Transverse colon (tissue), 4 donors: ENCODE results near the gene GSTO1. TPM values are rescaled to one million over a fixed set of nuclear protein-coding genes. Genes with fewer than 3 reads are reported as not detected.

Source experiments
- DNase-seq: peaks from one replicate; pipeline ENCODE4 v3.0.0-alpha.2; 2019
- H3K27ac ChIP-seq, 4 donors: fragments of 200-600 bp; sonication (generic); 2 replicates each; pipeline ENCODE4 v1.5.1; 2016 to 2018; ENCODE audit warnings: inconsistent platforms in 4 of 4
- H3K27me3 ChIP-seq: fragments of 200-600 bp; sonication (generic); 2 replicates; pipeline ENCODE4 v1.5.1; 2017; ENCODE audit warnings: inconsistent platforms
- H3K36me3 ChIP-seq, 4 donors: fragments of 200-600 bp; sonication (generic); 2 replicates each; pipeline ENCODE4 v1.5.1; 2017 to 2019; ENCODE audit warnings: inconsistent platforms in 4 of 4
- H3K4me1 ChIP-seq, 4 donors: fragments of 200-600 bp; sonication (generic); 2 replicates each; pipeline ENCODE4 v1.5.1; 2017 to 2020; ENCODE audit warnings: inconsistent platforms in 4 of 4
- H3K4me3 ChIP-seq, 4 donors: fragments of 200-600 bp; sonication (generic); 1 replicate in 1 of 4; 2 replicates in 3 of 4; pipeline versions ENCODE4 v1.5.1 to v1.6.1; 2017 to 2019; ENCODE audit warnings: inconsistent platforms in 4 of 4
- H3K9me3 ChIP-seq, 2 donors: fragments of 200-600 bp; sonication (generic); 2 replicates each; pipeline ENCODE4 v1.5.1; 2017 to 2019; ENCODE audit warnings: inconsistent platforms in 2 of 2
- CTCF ChIP-seq, 5 experiments: fragments of 200-600 bp in 3 of 5; fragments of 450-650 bp in 2 of 5; sonication (generic) in 3 of 5; IDR thresholded peaks; 1 replicate in 2 of 5; 2 replicates in 3 of 5; pipeline ENCODE4 v1.5.1; 2016 to 2017; ENCODE audit warnings: antibody characterized with exemption in 5 of 5, inconsistent platforms in 3 of 5, mild to moderate bottlenecking in 2 of 5, moderate library complexity in 1 of 5
- EP300 ChIP-seq: sonication (generic); formaldehyde crosslinking; IDR thresholded peaks from one replicate; pipeline ENCODE4 v1.6.1; 2017; ENCODE audit warnings: antibody characterized with exemption, low read depth
- POLR2A ChIP-seq: fragments of 450-650 bp; IDR thresholded peaks from one replicate; pipeline ENCODE4 v1.6.1; 2016; ENCODE audit warnings: antibody characterized with exemption, mild to moderate bottlenecking, moderate library complexity
- POLR2AphosphoS5 ChIP-seq, 3 donors: sonication (generic); formaldehyde crosslinking; IDR thresholded peaks; one replicate each; pipeline ENCODE4 v1.6.1; 2016; ENCODE audit warnings: antibody characterized with exemption in 3 of 3
- WGBS, 2 donors: methylation state at CpG; one replicate each; pipeline ENCODE4 v1.1.5; 2018; ENCODE audit warnings: low coverage in 1 of 2; 5-methylcytosine and 5-hydroxymethylcytosine counted together
- in situ Hi-C, 4 donors: fragments of 200-750 bp; cut with MboI; loops; one replicate each; pipeline versions ENCODE4 v1.15.0 to v1.15.1; 2017; ENCODE audit warnings: low sequenced_read_pairs in 3 of 4, low pct_ligation_motif_present in 1 of 4, low pct_unique_long_range_greater_than_20kb in 1 of 4
- intact Hi-C: fragments of 100-400 bp; cut with DNase I; formaldehyde crosslinking; loops from one replicate; pipeline ENCODE4 v1.15.1; 2023; ENCODE audit warnings: low total_unique reads
- total RNA-seq, 4 donors: library from RNA; depleted of rRNA; stranded (reverse); fragments of >200 nt; gene quantifications; one replicate each; pipeline ENCODE4 v1.1.0, GENCODE V29; 2016

The GSTO1 gene
- total RNA-seq, 4 donors from 2014 or later = 21.3 to 66.2 (median 45.9) TPM

GRCh38 chr10:104309980-104310978 lies 55.6 kb downstream of the GSTO1 start:
- no peak overlapping the region for H3K27ac ChIP-seq
- H3K9me3 ChIP-seq = no peaks in the 10 kb centered on the region
- 87 to 100% methylated on average over 1 to 14 of the region's 15 CpGs for WGBS, 2 donors
- no peak overlapping the region for H3K4me3 ChIP-seq
- DNase-seq = no peak
- intact Hi-C loops (loop anchor here (5.0 kb wide), 1 partner anchor 42 kb away; the partner anchor contains the start of gene CFAP58), in situ Hi-C loops (loop anchor here in 1 of 4 donors (5.0 kb wide), 1 partner anchor 37 kb away; no protein-coding TSS in a partner anchor)
- no peaks in the 10 kb centered on the region for H3K27me3 ChIP-seq
- TF ChIP-seq CTCF (IDR thresholded peaks at IDR 0.05) (no peak), POLR2A (no peak), EP300 (no peak), POLR2AphosphoS5 (IDR thresholded peaks at IDR 0.05) (no peak)
- H3K36me3 ChIP-seq = peaks cover 0 to 27% (median 9%) of the 10 kb centered on the region in 4 donors
- peaks cover 0 to 9% (median 0%) of the 10 kb centered on the region in 4 donors for H3K4me1 ChIP-seq

- Histone ChIP-seq H3K27me3 (no peaks in the 10 kb centered on the region), H3K4me1 (peaks cover 0 to 4% (median 0%) of the 10 kb centered on the region in 4 donors), H3K36me3 (peaks cover 0 to 28% (median 9%) of the 10 kb centered on the region in 4 donors), H3K9me3 (no peaks in the 10 kb centered on the region), H3K27ac (no peak overlapping the region), H3K4me3 (no peak overlapping the region)
- WGBS, 2 donors = 83% methylated on average over 5 of the region's 5 CpGs; no CpG with 5 or more reads in 1 of the 2 donors
- intact Hi-C loops = no loop called here
- no peak for DNase-seq
- in situ Hi-C loops = loop anchor here in 1 of 4 donors (5.0 kb wide), 1 partner anchor 36 kb away; no protein-coding TSS in a partner anchor
- TF ChIP-seq POLR2AphosphoS5 (IDR thresholded peaks at IDR 0.05) = no peak
- no peak for TF ChIP-seq POLR2A
- TF ChIP-seq CTCF (IDR thresholded peaks at IDR 0.05) = no peak
- no peak for TF ChIP-seq EP300
These were observed 56.6 kb downstream of the GSTO1 start for GRCh38 chr10:104311184-104311720.

GRCh38 chr10:104314591-104315485 lies 60.1 kb downstream of the GSTO1 start:
- 92% methylated on average over 37 of the region's 43 CpGs; no CpG with 5 or more reads in 1 of the 2 donors for WGBS, 2 donors
- H3K4me1 ChIP-seq = peaks cover 9 to 25% (median 16%) of the 10 kb centered on the region in 4 donors
- DNase-seq = no peak
- H3K27me3 ChIP-seq = no peaks in the 10 kb centered on the region
- TF ChIP-seq EP300 (no peak), CTCF (IDR thresholded peaks at IDR 0.05) (no peak), POLR2A (no peak), POLR2AphosphoS5 (IDR thresholded peaks at IDR 0.05) (no peak)
- H3K4me3 ChIP-seq = no peak overlapping the region
- no peak overlapping the region for H3K27ac ChIP-seq
- peaks cover 0 to 28% (median 9%) of the 10 kb centered on the region in 4 donors for H3K36me3 ChIP-seq
- H3K9me3 ChIP-seq = no peaks in the 10 kb centered on the region
- in situ Hi-C loops = loop anchor here in 1 of 4 donors (5.0 kb wide), 1 partner anchor 32 kb away; no protein-coding TSS in a partner anchor
- intact Hi-C loops = no loop called here
